Nasal cavity respiratory epithelium epithelial cell of viscerocranial mucosa (primary cell): ENCODE results near the gene SNX2. TPM values are rescaled to one million over a fixed set of nuclear protein-coding genes. Genes with fewer than 3 reads are reported as not detected.

Experiments used
- total RNA-seq: library from RNA; depleted of rRNA; stranded (reverse); fragments of >200 nt; gene quantifications from 2 replicates; pipeline ENCODE4 v1.2.3, GENCODE V29; 2014

Gene SNX2, protein sequence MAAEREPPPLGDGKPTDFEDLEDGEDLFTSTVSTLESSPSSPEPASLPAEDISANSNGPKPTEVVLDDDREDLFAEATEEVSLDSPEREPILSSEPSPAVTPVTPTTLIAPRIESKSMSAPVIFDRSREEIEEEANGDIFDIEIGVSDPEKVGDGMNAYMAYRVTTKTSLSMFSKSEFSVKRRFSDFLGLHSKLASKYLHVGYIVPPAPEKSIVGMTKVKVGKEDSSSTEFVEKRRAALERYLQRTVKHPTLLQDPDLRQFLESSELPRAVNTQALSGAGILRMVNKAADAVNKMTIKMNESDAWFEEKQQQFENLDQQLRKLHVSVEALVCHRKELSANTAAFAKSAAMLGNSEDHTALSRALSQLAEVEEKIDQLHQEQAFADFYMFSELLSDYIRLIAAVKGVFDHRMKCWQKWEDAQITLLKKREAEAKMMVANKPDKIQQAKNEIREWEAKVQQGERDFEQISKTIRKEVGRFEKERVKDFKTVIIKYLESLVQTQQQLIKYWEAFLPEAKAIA
- total RNA-seq: 69.9 and 78.3 TPM in 2 replicates

GRCh38 chr5:122774861-122775549 lies at the start of gene SNX2:
Gene SNX2, plus strand, starts transcription at chr5:122775080. Its CDS starts 24 bp downstream, at chr5:122775104.

DNA sequence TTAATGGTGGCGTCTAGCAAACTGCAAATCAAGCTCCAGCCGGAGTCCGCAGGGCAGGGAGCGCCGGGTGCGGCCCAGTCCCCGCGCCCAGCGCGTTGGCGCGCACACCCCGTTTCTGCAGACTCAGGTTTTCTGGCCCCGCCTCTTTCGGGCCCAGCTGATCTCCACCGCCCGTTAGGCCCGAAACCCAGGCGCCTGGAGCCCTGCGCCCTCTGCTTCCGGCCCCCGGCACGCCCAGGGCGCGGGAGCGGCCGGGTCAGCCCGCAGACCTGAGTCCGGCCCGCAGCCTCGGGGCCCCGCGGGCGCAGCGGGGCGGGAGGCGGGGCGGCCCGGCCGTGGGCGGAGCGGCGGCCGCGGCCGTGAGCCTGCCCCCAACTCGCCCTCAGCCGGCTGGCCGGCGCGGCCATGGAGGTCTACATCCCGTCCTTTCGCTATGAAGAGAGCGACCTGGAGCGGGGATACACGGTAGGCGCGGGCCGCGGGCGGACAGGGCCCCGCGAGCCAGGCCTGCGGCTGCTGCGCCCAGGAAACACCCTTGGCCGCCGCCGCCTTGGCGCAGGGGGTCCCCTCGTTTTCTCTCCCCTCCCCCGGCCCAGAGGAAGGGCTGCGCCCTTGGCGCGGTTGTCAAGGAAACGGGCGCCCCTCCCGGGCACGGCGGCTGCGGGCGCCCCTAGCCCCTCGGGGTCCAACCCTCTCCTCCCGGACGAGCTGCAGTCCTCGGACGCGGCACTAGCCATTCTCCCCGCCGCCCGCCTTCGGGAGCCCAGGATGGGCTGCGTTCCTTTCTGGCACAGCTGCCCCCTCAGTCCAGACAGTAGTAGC lies 70.6 kb downstream of the SNX2 start, which contains the start of gene SNX24:
Gene SNX24, plus strand, starts transcription at position 385 of the 822 bp plus-strand sequence. Its CDS starts 21 bp downstream, at position 406.

Other genes starting within 250 kb of the SNX2 start
- 34.4 and 67.0 TPM in 2 replicates for gene SNX24, start 70.5 kb downstream of the SNX2 start, total RNA-seq